Measurements from ENCODE around the gene GNB1L. TPM values are rescaled to one million over a fixed set of nuclear protein-coding genes. Genes with fewer than 3 reads are reported as not detected.
A peak's percentile ranks its signal among the peaks of the same experiment; 100 is the strongest.

Gene GNB1L
- total and polyA plus RNA-seq, 7 donors: 2.5 to 15.0 (median 5.3) TPM

DNA sequence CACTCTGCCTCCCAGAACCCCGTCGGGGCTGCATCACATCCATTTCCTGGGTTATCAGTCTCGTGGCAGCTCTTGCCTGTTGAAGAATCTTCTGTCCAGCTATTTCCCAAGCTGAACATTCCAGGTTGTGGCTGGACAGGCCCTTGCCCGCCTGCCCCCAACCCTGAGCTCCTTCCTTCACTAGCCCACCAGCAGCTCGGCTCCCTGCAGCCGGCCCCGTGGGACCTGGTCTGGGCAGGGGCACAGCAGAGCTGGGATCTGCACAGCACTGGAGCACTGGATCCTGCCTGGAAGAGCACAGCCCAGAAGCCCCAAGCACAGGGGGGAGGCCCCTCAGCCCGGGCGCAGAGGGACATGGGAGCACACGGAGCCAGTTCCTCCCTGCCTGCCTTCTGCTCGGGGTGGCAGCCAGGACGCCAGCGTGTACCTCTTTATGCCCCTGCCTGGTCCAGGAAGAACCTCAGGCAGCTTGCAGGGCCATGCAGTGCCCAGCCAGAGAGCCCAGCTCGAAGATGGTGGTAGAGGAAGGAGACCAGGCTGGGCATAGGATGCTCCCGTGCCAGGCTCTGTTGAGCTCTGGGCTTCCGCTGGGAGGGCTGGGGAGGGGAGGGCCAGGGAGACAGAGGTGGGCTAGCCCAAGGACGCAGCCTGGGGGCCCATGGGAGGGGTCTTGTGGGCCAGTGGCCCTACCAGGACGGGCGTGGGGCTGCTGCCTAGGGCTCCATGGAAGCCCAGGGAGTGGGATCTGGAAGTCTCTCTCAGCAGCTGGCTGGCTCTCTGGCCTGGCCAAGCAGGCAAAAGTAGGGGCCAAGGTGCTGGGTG is 16.6 kb upstream of the GNB1L start:
- H3K36me3 ChIP-seq: peaks cover 0 to 7% (median 0%) of the 10 kb centered on the region in 4 donors

GRCh38 chr22:19870153-19871022 is 15.7 kb upstream of the GNB1L start:
- WGBS, 2 donors: 82 to 90% methylated on average over 30 of the region's 30 CpGs
- DNase-seq: peak; percentile 55
- H3K27me3 ChIP-seq: no peaks in the 10 kb centered on the region
- H3K4me3 ChIP-seq: no peak overlapping the region
- peaks cover 0 to 23% (median 13%) of the 10 kb centered on the region in 4 donors for H3K4me1 ChIP-seq
- intact Hi-C loops (cut with DNase I): no loop called here
- no peak for TF ChIP-seq CTCF (IDR thresholded peaks at IDR 0.05)
- no peak overlapping the region for H3K27ac ChIP-seq
- H3K9me3 ChIP-seq: no peaks in the 10 kb centered on the region
- peaks cover 0 to 6% (median 0%) of the 10 kb centered on the region in 4 donors for H3K36me3 ChIP-seq

More for the DNA sequence above, 16.6 kb upstream of the GNB1L start:
- peak; percentile 55 for DNase-seq
- no peaks in the 10 kb centered on the region for H3K9me3 ChIP-seq
- H3K27me3 ChIP-seq: no peaks in the 10 kb centered on the region
- intact Hi-C loops (cut with DNase I): no loop called here
- H3K4me1 ChIP-seq: peaks cover 0 to 23% (median 13%) of the 10 kb centered on the region in 4 donors
- TF ChIP-seq POLR2A (IDR thresholded peaks at IDR 0.05) (no peak), EP300 (IDR thresholded peaks at IDR 0.05) (no peak), POLR2AphosphoS5 (IDR thresholded peaks at IDR 0.05) (no peak), CTCF (IDR thresholded peaks at IDR 0.05) (no peak)
- H3K27ac ChIP-seq: no peak overlapping the region
- no peak overlapping the region for H3K4me3 ChIP-seq
- WGBS, 2 donors: 84 to 87% methylated on average over 19 of the region's 19 CpGs

GRCh38 chr22:19869497-19870152 is 15.0 kb upstream of the GNB1L start:
- no peaks in the 10 kb centered on the region for H3K36me3 ChIP-seq
- H3K9me3 ChIP-seq: no peaks in the 10 kb centered on the region
- 67 to 88% methylated on average over 12 of the region's 12 CpGs for WGBS, 2 donors
- peak; percentile 45 for DNase-seq
- H3K27me3 ChIP-seq: no peaks in the 10 kb centered on the region
- intact Hi-C loops (cut with DNase I): no loop called here
- no peak overlapping the region for H3K4me3 ChIP-seq
- peaks cover 0 to 17% (median 9%) of the 10 kb centered on the region in 4 donors for H3K4me1 ChIP-seq
- TF ChIP-seq EP300 (IDR thresholded peaks at IDR 0.05): no peak
- no peak for TF ChIP-seq POLR2A (IDR thresholded peaks at IDR 0.05)
- TF ChIP-seq POLR2AphosphoS5 (IDR thresholded peaks at IDR 0.05): no peak
- TF ChIP-seq CTCF (IDR thresholded peaks at IDR 0.05): no peak
- H3K27ac ChIP-seq: no peak overlapping the region

GRCh38 chr22:19868773-19869471 is 14.2 kb upstream of the GNB1L start:
- peak; percentile 58 for DNase-seq
- peaks cover 0 to 10% (median 5%) of the 10 kb centered on the region in 4 donors for H3K4me1 ChIP-seq
- H3K9me3 ChIP-seq: no peaks in the 10 kb centered on the region
- 19 to 66% methylated on average over 23 of the region's 23 CpGs for WGBS, 2 donors
- no peaks in the 10 kb centered on the region for H3K36me3 ChIP-seq
- H3K4me3 ChIP-seq: no peak overlapping the region
- H3K27me3 ChIP-seq: no peaks in the 10 kb centered on the region
- no peak overlapping the region for H3K27ac ChIP-seq
- intact Hi-C loops (cut with DNase I): no loop called here
- TF ChIP-seq EP300 (IDR thresholded peaks at IDR 0.05): no peak
- no peak for TF ChIP-seq POLR2AphosphoS5 (IDR thresholded peaks at IDR 0.05)
- no peak for TF ChIP-seq CTCF (IDR thresholded peaks at IDR 0.05)
- no peak for TF ChIP-seq POLR2A (IDR thresholded peaks at IDR 0.05)
